ENCODE results near the gene HNRNPDL. TPM values are rescaled to one million over a fixed set of nuclear protein-coding genes. Genes with fewer than 3 reads are reported as not detected.
"Not testable (repeated sequence)": the region's sequence is repeated elsewhere in the genome, so short reads cannot be mapped to it uniquely, and the experiment has no call there.

The HNRNPDL gene
- total RNA-seq, 1 donor from 2014 or later = 284 TPM

GRCh38 chr4:82388405-82388804 lies 41.9 kb downstream of the HNRNPDL start:
- DNase-seq (ENCODE audit: low read depth) = peak; percentile 18

DNA sequence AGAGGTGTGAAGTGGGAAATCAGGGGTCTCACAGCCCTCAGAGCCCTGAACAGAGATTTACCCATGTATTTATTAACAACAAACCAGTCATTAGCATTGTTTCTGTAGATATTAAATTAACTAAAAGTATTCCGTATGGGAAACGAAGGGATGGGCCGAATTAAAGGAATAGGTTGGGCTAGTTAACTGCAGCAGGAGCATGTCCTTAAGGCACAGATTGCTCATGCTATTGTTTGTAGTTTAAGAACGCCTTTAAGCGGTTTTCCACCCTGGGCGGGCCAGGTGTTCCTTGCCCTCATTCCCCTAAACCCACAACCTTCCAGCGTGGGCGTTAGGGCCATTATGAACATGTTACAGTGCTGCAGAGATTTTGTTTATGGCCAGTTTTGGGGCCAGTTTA lies 44.0 kb downstream of the HNRNPDL start:
- DNase-seq (ENCODE audit: low read depth) = not testable (repeated sequence)

GRCh38 chr4:82382751-82383150 lies 47.5 kb downstream of the HNRNPDL start:
- no peak for DNase-seq (ENCODE audit: low read depth)

- no peak for DNase-seq (ENCODE audit: low read depth)
Observed at GRCh38 chr4:82381661-82382296, 48.5 kb downstream of the HNRNPDL start.

- no peak for DNase-seq (ENCODE audit: low read depth)
Observed at GRCh38 chr4:82381235-82381634, 49.0 kb downstream of the HNRNPDL start.

DNA sequence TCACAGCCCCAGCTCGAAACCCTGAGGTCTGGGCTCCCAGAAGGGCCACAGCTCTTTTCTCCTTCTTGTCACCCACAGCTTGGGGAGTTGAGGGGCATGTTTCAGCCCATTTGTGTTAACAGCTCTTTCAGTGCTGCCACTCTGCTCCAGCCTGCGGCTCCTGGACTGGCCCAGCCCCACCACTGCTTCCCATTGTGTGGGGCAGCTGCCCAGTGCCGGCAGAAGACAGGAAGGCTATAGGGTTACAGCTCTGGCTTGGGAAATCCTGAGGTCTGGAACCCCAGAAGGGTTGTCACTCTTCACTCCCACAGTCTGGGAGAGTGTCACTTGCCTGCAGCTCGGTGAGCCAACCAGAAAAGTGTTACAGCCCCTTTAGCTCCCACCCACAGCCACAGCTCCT lies 49.4 kb downstream of the HNRNPDL start:
- no peak for DNase-seq (ENCODE audit: low read depth)

DNA sequence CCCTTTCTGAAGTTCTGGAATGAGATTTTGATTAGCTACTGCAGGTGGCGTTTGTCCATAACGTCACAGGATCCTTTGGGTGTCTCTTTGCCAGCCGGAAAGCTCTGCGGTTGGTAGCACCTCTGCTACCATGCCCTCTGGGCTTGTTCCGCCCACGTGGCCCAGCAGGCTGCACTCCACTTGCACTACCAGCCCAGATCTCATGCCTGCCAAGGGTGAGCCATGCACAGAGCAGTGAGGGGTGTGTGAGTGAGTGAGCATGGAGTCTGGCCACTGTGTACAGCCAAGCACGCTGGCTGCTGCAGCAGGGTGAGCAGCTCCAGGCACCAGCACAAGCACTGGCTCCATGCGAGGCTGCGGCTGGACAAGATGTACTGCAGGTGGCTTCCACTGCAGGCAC lies 49.9 kb downstream of the HNRNPDL start:
- no peak for DNase-seq (ENCODE audit: low read depth)

DNA sequence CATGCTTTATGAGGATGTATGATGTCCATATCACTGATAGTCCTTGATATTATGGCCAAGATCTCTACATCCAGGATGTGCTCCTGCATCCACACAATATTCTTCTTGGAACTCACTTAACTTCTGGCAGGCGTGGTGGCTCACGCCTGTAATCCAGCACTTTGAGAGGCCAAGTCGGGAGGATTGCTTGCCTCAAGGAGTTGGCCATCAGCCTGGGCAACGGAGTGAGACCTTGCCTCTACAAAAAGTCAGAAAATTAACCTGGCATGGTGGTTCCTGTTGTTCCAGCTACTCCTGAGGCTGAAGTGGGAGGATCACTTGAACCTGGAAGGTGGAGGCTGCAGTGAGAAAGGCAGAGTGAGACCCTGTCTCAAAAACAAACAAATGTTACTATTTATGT lies 54.2 kb downstream of the HNRNPDL start:
- no peak for DNase-seq (ENCODE audit: low read depth)

DNA sequence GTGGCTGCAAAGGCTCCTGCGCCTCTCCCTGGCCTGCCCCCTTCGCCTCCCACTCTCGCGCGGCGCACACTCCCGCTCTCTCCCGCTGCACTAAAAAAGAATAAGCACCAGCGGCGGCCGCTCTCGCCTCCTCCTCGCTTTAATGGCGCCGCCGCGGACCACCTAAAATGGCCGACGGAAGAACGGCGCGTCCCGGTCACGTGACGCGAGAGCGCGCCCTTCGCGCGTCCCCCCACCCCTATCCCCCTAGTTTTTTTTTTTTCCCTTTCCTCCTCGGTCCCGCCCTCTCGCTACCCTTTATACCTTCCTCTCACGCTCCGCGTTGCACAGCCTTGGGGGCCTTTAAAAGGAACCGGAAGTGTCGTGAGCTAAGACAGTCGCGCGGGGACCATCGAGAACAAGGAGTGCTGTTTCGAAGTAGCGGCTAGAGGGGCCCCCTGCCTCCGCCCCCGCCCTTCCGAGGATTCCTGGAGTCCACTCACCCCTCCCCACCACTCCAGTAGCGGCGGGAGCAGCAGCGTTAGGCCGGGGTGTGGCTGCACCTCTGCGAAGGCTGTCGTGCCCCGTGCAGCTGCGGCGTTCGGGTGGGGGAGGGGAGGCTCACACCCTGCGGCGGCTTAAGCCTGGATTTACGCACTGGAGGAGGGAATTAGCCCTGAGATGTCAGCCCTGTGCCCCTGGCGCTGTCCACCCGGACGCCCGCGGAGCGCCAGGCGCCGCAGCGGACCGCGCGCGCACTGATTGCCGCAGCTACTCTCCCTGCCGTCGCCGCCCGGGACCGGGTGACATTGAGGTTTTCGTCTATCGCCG lies 56.2 kb downstream of the HNRNPDL start, which contains the start of gene HNRNPD:
Gene HNRNPD (minus strand): TSS at position 176 of the 810 bp plus-strand sequence. CDS start 313 bp downstream, outside the sequence.
- peak; percentile 100 for DNase-seq (ENCODE audit: low read depth)

GRCh38 chr4:82373486-82373815 lies 56.8 kb downstream of the HNRNPDL start:
- DNase-seq (ENCODE audit: low read depth) = no peak

Other genes starting within 250 kb of the HNRNPDL start
- 28.4 and 32.7 TPM in 2 replicates for gene HNRNPD, start 56.5 kb downstream of the HNRNPDL start, total RNA-seq
- 41.1 and 44.8 TPM in 2 replicates for gene ENOPH1, start 128 bp upstream of the HNRNPDL start, total RNA-seq
- gene TMEM150C, start 131.5 kb upstream of the HNRNPDL start, total RNA-seq = 0.05 and 1.5 TPM in 2 replicates

Measured in myocyte (in vitro differentiated cells).